Measurements from ENCODE around the gene DNPH1. TPM values are rescaled to one million over a fixed set of nuclear protein-coding genes. Genes with fewer than 3 reads are reported as not detected.

Gene DNPH1
- polyA plus RNA-seq, 1 donor from 2014 or later, result 48.3 TPM

- no peaks in the 10 kb centered on the region for H3K79me2 ChIP-seq (replicated peaks; ENCODE audit: insufficient read depth, low read length)
- H3K9ac ChIP-seq (ENCODE audit: low read length), result no peak overlapping the region
- no peaks in the 10 kb centered on the region for H3K9me3 ChIP-seq (ENCODE audit: low read length)
- H3K36me3 ChIP-seq (ENCODE audit: insufficient read depth, low read length), result no peaks in the 10 kb centered on the region
- no peaks in the 10 kb centered on the region for H3K27me3 ChIP-seq (ENCODE audit: insufficient read depth, low read depth, low read length)
- H3K9me2 ChIP-seq (ENCODE audit: insufficient read depth, low read length), result no peaks in the 10 kb centered on the region
- no peaks in the 10 kb centered on the region for H4K20me1 ChIP-seq (ENCODE audit: insufficient read depth)
- no peak overlapping the region for H3K4me3 ChIP-seq (ENCODE audit: low read length)
- no peak overlapping the region for H3K4me2 ChIP-seq (ENCODE audit: low read length)
- H2AFZ ChIP-seq (ENCODE audit: low read depth, low read length), result no peak overlapping the region
- no peaks in the 10 kb centered on the region for H3F3A ChIP-seq (ENCODE audit: insufficient read depth, low read length, poor library complexity, severe bottlenecking)
- TF ChIP-seq SMC3 (conservative IDR thresholded peaks at IDR 0.05; ENCODE audit: poor library complexity) (no peak), RAD21 (conservative IDR thresholded peaks at IDR 0.05) (no peak), MXI1 (conservative IDR thresholded peaks at IDR 0.05; ENCODE audit: poor library complexity, severe bottlenecking) (no peak), CTCF (IDR thresholded peaks at IDR 0.05; ENCODE audit: poor library complexity, severe bottlenecking) (no peak)
- H3K27ac ChIP-seq (ENCODE audit: low read length), result no peak overlapping the region
These were observed 2.6 kb upstream of the DNPH1 start for GRCh38 chr6:43231735-43232450.

GRCh38 chr6:43231053-43231452 lies 1.8 kb upstream of the DNPH1 start:
- H3K36me3 ChIP-seq (ENCODE audit: insufficient read depth, low read length), result no peaks in the 10 kb centered on the region
- no peaks in the 10 kb centered on the region for H4K20me1 ChIP-seq (ENCODE audit: insufficient read depth)
- TF ChIP-seq TAF1 (IDR thresholded peaks at IDR 0.05; ENCODE audit: low read depth) (no peak), SMC3 (conservative IDR thresholded peaks at IDR 0.05; ENCODE audit: poor library complexity) (no peak), RAD21 (conservative IDR thresholded peaks at IDR 0.05) (no peak), EZH2 (IDR thresholded peaks at IDR 0.05; ENCODE audit: borderline replicate concordance, insufficient read depth, low read length, poor library complexity, severe bottlenecking) (no peak), POLR2AphosphoS5 (IDR thresholded peaks at IDR 0.05) (no peak), MXI1 (conservative IDR thresholded peaks at IDR 0.05; ENCODE audit: poor library complexity, severe bottlenecking) (no peak), REST (IDR thresholded peaks at IDR 0.05; ENCODE audit: borderline replicate concordance) (no peak), EP300 (conservative IDR thresholded peaks at IDR 0.05; ENCODE audit: poor library complexity, severe bottlenecking) (no peak), CTCF (IDR thresholded peaks at IDR 0.05; ENCODE audit: poor library complexity, severe bottlenecking) (no peak)
- H3K4me2 ChIP-seq (ENCODE audit: low read length), result no peak overlapping the region
- no peaks in the 10 kb centered on the region for H3K27me3 ChIP-seq (ENCODE audit: insufficient read depth, low read depth, low read length)
- H3K9me3 ChIP-seq (ENCODE audit: low read length), result no peaks in the 10 kb centered on the region
- no peak overlapping the region for H2AFZ ChIP-seq (ENCODE audit: low read depth, low read length)
- no peak overlapping the region for H3K9ac ChIP-seq (ENCODE audit: low read length)
- H3K9me2 ChIP-seq (ENCODE audit: insufficient read depth, low read length), result no peaks in the 10 kb centered on the region
- no peaks in the 10 kb centered on the region for H3K79me2 ChIP-seq (replicated peaks; ENCODE audit: insufficient read depth, low read length)
- H3F3A ChIP-seq (ENCODE audit: insufficient read depth, low read length, poor library complexity, severe bottlenecking), result no peaks in the 10 kb centered on the region
- H3K4me3 ChIP-seq (ENCODE audit: low read length), result no peak overlapping the region
- H3K27ac ChIP-seq (ENCODE audit: low read length), result no peak overlapping the region

Measured in neural cell (in vitro differentiated cells).